Measurements from ENCODE around the gene HMGN3.
A peak's percentile ranks its signal among the peaks of the same experiment; 100 is the strongest.

DNA sequence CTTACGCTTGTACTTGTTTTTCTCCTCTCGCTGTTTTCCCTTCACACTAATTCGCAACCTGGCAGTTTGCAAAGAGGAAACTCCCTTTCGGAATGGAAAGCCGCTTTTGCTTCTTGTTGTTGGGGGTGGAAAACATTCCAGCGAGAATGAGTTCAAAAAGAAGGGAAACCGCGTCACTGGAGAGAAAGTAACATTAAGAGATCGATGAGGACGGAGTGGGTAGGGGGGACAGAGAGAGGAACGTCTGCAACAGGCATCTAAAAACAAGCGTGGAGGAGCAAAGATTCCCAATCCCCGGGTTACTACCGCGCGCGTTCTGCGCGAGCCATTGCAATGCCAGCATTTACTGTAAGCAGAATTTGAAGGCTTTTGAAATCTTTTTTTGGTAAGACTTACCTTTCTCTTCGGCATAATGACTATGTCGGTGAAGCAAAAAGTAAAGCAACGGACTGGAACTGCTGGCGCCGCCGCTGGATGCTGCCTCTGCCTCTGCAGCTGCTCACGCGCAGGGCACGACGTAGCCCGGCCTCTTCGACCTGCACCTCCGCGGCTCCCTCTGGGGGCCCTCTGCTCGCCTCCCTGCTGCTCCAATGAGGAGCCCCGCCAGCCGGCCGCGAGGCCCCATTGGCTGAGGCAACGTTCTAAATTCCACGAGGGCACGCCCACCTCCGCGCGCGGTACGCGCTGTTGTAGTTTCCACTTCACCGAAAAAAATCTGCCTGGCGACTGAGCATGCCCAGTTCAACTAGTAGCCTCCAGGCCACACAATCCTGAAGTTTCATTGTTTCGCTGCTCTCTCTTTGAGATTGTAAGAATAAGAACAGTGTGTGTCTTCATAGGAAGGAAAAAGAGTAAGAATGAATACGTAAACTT, at the start of gene HMGN3:
- TF ChIP-seq, protein P1, sequence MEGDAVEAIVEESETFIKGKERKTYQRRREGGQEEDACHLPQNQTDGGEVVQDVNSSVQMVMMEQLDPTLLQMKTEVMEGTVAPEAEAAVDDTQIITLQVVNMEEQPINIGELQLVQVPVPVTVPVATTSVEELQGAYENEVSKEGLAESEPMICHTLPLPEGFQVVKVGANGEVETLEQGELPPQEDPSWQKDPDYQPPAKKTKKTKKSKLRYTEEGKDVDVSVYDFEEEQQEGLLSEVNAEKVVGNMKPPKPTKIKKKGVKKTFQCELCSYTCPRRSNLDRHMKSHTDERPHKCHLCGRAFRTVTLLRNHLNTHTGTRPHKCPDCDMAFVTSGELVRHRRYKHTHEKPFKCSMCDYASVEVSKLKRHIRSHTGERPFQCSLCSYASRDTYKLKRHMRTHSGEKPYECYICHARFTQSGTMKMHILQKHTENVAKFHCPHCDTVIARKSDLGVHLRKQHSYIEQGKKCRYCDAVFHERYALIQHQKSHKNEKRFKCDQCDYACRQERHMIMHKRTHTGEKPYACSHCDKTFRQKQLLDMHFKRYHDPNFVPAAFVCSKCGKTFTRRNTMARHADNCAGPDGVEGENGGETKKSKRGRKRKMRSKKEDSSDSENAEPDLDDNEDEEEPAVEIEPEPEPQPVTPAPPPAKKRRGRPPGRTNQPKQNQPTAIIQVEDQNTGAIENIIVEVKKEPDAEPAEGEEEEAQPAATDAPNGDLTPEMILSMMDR (IDR thresholded peaks at IDR 0.05) = no peak
- TF ChIP-seq, protein P2, sequence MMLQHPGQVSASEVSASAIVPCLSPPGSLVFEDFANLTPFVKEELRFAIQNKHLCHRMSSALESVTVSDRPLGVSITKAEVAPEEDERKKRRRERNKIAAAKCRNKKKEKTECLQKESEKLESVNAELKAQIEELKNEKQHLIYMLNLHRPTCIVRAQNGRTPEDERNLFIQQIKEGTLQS (CRISPR knock-in tag; conservative IDR thresholded peaks at IDR 0.05) = no peak
- TF ChIP-seq, protein P3, sequence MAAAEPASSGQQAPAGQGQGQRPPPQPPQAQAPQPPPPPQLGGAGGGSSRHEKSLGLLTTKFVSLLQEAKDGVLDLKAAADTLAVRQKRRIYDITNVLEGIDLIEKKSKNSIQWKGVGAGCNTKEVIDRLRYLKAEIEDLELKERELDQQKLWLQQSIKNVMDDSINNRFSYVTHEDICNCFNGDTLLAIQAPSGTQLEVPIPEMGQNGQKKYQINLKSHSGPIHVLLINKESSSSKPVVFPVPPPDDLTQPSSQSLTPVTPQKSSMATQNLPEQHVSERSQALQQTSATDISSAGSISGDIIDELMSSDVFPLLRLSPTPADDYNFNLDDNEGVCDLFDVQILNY (CRISPR knock-in tag; IDR thresholded peaks at IDR 0.05) = peak; percentile 79
- no peak for TF ChIP-seq ZNF423 (CRISPR knock-in tag; IDR thresholded peaks at IDR 0.05)
